ENCODE data around the gene CX3CR1. TPM values are rescaled to one million over a fixed set of nuclear protein-coding genes. Genes with fewer than 3 reads are reported as not detected.

CX3CR1 gene
- total and polyA plus RNA-seq, 9 of the 15 experiments (the other 6 are each of a cell fraction or from before 2014, with no cell fraction given): 0.03 to 0.21 TPM; not detected in 7

- TF ChIP-seq HIVEP1 (CRISPR knock-in tag; IDR thresholded peaks at IDR 0.05): no peak
- no peak for TF ChIP-seq REST (IDR thresholded peaks at IDR 0.05; ENCODE audit: borderline replicate concordance)
- TF ChIP-seq REST (CRISPR knock-in tag; IDR thresholded peaks at IDR 0.05; ENCODE audit: low read depth): 0 out of 2 replicates have a peak, but pooled peaks have one; percentile 47
- TF ChIP-seq PKNOX1 (IDR thresholded peaks at IDR 0.05): 0 out of 2 replicates have a peak, but pooled peaks have one; percentile 21
- TF ChIP-seq ZSCAN32 (CRISPR knock-in tag; IDR thresholded peaks at IDR 0.05): peak; percentile 76
- TF ChIP-seq ATF7 (IDR thresholded peaks at IDR 0.05): 0 out of 2 replicates have a peak, but pooled peaks have one; percentile 12
These were observed 59.3 kb downstream of the CX3CR1 start (continued) for GRCh38 chr3:39220407-39221140.
